ACHN (cell line): ENCODE results near the gene TM4SF4.

Experiments used
- DNase-seq: peaks from one replicate; pipeline ENCODE4 v3.0.0-alpha.2; 2015
- in situ Hi-C: cut with HindIII; loops from 2 replicates; pipeline ENCODE4 v1.10.0; 2017; ENCODE audit warnings: low sequenced_read_pairs, low pct_ligation_motif_present, low pct_unique_long_range_greater_than_20kb

TM4SF4 gene

DNA sequence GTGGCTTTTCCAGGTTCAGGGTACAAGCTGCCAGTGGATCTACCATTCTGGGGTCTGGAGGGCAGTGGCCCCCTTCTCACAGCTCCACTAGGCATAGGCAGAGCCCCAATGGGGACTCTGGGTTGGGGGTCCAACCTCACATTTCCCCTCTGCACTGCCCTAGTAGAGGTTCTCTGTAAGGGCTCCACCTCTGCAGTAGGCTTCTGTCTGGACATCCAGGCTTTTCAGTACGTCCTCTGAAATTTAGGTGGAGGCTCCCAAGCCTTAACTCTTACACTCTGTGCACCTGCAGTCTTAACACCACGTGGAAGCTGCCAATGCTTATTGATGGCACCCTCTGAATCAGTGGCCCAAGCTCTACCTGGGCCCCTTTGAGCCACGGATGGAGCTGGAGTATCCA is 22.5 kb upstream of the TM4SF4 start:
- no peak for DNase-seq
- in situ Hi-C loops, result no loop called here

DNA sequence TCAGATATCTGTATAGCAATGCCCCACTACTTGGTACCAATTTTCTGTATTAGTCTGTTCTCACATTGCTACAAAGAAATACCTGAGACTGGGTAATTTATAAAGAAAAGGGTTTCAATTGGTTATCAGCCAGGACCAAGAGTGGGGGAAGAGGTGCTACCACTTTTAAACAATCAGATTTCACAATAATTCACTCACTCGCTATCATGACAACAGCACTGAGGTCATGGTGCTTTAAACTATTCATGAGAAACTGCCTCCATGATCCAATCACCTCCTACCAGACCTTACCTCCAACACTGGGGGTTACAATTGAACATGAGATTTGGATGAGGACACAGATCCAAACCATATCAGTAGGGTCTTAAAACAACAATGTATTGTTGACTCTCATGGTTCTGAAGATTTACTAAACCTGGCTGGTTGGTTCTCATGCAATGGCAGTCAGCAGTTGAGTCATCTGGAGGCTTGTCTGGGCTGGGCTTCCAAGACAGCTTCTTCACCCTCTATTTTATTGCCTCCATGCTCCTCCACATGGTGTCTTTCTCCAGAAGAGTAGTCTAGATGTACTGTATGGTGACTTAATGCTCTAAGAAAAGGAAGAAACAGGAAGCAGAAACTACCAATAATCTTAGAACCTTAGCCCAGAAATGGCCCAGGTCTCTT is 21.2 kb upstream of the TM4SF4 start:
- DNase-seq, result no peak
- in situ Hi-C loops, result no loop called here

DNA sequence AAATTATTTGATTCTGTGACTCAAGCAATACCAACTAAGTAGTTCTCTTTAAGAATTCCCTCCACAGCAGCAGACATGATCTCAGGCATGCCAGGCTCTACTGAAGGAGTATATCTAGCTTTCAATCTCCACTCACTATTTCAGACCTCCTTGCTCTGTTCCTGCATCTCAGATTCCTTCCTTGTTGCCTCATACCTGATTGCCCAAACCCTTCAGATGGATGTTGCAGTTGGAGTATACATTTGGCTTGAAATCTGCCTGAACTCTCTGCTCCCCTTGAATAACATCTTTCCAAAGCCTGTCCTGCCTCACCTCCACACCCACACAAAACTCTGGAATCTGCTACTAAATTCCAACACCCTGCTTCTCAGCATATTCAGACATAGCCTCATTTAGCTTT is 19.8 kb upstream of the TM4SF4 start:
- in situ Hi-C loops, result no loop called here
- DNase-seq, result no peak

DNA sequence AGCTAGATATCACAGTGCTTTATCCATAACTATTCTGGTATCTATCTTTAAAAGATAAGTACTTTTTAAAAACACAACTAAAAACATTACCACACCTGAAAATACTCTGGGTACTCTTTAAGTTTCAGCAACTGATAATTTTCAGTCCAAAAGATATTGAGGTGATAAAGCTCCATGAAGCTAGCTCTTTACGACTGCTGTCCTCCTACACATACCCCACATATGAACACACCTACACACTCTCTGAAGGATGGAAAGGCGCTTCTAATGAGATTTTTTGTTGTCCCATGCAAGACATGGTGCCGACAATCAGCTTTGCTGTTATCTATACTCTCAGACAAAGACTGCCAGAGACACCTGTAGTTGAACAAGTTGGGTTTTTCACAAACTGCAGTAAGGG is 19.1 kb upstream of the TM4SF4 start:
- in situ Hi-C loops, result no loop called here
- DNase-seq, result no peak

DNA sequence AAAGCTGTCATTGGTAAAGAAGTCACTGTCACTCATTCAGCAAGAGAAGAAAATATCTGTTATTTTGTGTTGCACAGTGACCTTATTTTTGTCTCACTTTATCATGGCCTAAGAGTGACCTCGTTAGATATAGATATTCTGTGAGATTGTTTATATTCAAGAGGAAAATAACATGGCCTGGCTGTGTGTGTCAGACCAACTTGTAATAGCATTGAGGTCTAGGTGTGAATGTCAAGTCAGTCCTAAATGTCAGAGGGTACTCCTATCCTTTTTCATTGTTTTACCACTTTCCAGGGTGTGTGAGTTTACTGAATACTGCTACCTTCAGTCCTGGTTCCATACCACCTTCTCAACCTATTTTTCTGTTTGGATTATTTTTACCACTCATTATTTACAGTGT is 18.5 kb upstream of the TM4SF4 start:
- in situ Hi-C loops, result no loop called here
- no peak for DNase-seq

DNA sequence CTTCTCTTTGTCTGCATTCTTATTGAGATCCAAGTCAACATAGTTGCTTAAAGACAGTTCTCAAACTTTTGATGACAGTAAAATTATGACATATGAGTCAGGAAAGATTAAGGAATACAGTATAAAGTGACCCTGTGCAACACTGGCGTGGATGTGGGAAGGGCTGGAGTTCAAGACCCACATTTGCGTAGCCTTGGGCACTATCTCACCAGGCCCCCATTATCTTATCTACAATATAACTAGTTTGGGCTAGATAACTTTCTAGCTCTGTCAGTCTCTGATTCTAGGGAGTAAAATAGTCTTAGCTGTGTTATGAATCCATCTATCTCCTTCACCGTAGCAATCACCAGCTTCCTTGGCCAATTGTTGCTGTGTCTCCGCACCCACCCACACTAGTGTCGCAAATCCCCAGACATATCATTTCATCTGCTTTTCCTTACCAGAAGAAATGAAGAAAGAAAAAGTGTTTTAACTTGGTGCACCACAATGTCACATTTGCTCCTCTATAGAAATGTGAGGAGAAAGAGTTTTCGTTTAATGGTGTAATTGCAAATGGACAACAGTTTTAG is 14.9 kb upstream of the TM4SF4 start:
- in situ Hi-C loops, result no loop called here
- DNase-seq, result no peak

DNA sequence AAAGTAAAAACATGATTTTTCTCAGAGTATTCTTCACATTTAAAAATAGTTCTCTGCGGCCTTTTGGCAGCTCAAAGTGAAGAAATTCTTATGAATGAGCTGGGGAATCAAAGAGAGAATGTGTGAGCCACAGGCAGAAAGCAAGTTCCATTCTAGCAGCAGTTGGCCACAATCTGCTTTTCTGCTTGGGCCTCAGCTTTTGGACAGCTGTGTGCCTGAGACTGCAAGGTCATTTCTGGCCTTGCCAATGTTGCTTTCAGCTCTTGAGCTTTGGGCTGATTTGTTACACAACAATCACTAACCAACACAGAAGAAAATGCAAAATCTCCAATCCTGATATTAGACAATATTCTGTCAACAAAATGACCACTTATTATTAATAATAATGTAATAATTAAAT is 14.4 kb upstream of the TM4SF4 start:
- DNase-seq, result no peak
- in situ Hi-C loops, result no loop called here

DNA sequence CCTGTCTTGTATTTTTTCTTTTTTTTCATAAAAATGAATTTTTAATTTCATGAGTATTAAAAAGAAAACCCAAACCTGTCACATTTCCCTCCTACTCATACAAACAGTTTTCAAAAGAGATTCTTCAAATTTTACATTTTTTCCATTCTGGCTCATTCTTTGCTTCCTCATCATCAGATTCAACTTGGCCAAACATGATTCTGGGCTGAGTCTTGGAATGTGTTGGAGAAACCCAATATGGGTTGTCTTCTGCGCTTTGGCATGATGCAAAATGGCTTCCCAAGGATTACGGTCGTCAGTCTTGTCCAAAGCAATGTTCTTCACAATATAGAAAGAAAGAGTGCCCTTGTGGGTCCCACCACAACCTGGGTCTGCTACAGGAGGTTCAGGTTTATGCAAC is 12.4 kb upstream of the TM4SF4 start:
- DNase-seq, result no peak
- in situ Hi-C loops, result no loop called here

DNA sequence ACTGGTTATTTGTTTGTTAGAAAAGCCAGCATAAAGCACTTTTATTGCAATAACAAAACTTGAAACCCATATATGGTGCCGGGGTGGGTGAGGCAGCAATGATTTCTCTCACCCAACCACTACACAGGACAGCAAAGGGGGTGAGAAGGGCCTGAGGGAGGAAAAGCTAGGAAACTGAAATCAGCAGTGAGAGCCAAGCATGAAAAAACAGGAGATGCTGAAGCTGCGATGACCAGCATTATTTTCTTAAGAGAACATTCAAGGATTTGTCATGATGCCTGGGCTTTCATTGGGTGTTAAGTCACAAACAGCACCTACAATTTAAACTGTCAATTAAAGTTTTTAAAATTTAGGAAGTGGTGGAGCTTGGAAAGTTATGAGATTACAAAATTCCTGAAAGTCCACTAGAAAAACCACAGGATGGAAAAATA is 11.9 kb upstream of the TM4SF4 start:
- in situ Hi-C loops, result no loop called here

DNA sequence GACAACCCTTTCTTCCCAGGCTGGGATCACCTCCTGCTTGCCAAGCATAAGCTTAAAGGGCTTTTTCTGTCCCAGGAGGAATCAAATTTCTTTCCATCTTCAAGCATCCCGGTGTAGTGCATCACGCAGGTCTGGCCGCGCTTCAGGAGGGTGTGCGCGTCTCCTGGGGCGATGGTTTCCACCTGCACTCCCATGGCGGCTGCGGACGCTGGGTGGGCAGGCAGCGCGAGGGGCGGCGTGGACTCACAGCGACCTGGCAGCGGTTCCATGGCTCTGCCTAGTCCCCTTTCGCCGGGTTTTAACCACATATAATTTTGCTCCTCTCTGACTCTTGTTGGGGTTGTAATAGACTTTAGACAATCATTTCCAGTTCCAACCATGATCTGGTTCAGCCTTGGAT is 10.6 kb upstream of the TM4SF4 start:
- no peak for DNase-seq
- in situ Hi-C loops, result no loop called here

More for the DNA sequence above, 11.9 kb upstream of the TM4SF4 start:
- DNase-seq, result no peak

DNA sequence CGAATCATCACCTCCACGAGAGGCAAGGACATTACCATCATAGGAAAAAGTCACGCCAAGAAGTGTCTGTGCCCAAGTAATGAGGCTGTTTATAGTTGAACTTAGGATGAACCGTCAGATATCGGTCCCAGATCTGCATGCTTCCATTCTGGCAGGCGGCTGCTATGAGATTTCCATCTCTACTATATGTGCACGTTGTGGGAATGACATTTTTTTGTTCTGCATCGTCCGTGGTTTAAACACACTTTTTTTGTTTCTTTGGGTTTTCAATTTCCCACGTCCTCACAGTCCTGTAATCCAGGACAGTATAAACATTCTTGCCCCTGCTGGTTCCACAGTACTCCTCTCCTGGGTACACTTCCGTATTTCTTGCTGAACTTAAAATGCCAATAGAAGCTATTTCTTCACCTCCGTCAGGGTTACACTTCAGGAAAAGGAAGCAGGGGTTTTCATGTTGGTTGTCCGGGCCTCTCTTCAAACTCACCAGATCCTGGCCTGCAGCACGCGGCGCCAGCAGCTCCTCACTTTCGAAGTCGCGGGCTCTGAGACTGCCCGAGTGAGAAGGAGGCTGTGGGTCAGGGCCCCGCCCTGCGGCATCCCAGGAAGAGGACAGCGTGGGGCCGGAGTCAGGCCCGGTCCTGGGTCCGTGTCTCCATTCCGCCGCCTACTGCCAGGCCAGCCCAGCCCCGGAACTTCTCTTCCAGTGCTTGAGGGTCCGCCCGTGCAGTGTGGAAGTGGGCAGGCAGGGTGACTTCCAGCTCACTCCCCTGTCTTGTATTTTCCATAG is 9.8 kb upstream of the TM4SF4 start:
- in situ Hi-C loops, result no loop called here
- no peak for DNase-seq

DNA sequence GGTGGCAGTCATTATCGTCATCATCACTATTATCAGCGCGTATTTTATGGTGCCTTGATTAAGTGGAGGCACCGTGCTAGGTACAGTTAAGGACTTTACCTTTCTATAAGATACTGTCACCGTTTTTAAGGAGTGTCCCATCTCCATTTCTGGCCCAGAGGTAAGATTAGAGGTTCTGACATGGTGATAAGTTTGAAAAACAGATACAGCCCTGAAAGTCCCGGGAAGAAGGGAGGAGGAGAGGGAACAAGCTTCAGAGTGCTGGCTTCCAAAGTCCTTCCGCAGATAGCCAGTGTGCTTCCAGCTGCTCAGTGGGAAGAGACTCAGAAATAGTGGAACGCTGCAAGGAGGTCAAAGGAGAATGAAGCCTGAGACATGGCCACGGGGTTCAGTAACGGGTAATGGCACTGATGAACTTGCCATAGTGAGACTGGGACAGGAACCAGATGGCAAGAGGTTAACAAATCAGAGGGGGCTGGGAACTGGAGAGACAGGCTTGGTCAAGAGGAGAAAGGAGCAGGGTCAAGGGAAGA is 9.1 kb upstream of the TM4SF4 start:
- no peak for DNase-seq

DNA sequence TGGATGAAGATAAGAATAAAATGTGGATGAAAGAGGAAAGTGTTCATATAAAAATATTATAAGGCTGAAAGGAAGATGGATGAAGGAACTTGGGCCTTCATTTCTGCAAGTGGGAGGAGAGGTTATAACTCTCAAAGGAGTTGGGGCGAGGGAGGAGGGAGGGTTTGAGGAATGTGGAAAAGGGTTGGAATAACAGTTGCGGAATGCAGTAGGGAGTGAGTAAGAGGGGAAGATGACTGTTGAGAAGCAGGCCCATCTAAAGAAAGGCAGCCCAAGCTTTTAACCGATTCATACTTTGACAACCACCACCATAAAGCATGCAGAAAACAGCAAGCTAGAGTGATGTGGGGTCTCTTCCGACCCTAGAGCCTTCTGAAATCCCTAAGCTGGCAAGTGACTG is 8.3 kb upstream of the TM4SF4 start:
- DNase-seq, result peak; percentile 48
- in situ Hi-C loops, result no loop called here

More for the DNA sequence above, 9.1 kb upstream of the TM4SF4 start:
- in situ Hi-C loops, result no loop called here

DNA sequence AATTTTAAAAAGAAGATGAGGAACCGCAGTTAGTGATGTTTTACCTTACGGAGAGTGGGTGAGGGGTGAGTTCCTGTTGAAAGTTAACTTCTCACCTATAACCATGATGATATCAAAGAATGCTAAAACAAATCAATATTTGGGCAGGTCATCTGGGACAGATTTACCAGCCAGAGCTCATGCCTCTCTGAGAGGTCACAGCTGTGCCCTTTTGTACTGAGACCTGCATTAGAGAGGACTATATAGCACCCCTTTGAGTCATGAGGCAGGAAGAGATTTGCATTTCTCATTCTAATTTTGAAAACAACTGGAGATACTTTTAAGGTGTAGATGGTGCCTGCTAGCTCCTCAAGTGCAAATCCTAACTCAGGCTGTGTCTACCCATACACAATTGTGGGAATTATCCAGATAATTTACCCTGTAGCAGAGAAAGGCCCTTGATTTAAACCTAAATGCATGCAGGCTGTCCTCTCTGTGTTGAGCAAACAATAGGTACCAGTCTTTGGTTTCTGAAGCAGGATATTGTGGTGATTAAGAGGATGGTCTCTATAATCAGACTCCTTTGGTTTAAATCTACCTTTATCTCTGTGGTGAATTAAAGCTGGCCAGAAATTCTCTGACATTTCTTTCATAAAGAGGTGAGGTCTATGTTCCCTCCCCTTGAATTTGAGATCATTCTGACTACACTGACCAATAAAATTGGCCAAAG is 5.8 kb upstream of the TM4SF4 start:
- no peak for DNase-seq
- in situ Hi-C loops, result no loop called here

DNA sequence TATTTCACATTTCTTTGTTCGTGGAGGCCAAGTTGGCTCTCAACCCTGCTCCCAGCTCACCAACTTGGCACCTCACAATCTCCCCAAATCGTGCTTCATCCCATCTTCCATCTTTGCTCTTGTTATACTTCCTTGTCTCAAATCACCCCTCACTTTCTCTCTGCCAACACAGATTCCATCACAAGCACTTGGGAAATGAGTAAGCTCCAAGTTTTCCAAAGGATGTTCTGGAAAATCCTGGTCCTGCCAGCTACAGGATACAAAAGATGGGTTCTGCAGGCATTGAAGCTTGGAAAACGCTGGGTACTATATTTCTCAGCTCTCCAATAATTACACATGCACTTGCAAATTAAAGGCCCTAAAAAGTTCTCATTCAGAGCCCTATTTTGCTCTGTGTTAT is 4.1 kb upstream of the TM4SF4 start:
- DNase-seq, result no peak
- in situ Hi-C loops, result no loop called here

DNA sequence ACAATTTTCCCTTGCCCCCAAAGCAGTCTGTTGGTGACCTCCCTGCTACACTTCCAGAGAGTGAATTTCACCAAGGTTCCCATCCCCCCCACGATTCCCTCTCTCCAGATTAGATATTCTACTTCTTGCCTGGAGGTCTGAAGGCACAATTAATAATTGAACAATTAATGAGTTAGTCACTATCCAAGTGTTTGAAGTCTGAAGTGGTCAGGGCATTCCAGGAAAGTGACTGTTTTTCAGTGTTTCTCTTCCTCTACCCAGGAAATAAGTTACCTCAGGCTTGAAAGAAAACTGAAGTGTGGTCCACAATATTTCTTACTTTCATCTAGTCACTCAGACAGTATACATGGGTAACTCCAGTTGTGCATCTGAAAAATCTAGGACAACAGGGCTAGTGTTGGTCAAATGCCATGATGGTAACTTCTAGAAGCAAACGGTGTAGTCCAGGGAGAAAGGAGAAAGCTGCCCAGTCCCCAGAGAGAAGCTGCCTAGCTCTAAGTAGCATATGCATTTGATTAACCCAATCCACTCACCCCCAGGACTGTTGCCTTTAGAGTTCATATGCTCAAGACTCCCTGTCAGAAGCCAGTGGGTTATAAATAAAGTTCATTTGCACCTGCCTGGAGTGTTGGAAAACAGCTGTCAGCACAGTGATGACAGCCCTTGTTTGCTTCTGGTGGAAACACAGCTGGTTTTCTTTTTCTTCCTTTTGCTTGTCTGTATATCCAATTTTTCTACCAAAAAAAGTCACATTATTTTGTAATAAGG is 2.3 kb upstream of the TM4SF4 start:
- in situ Hi-C loops, result no loop called here

DNA sequence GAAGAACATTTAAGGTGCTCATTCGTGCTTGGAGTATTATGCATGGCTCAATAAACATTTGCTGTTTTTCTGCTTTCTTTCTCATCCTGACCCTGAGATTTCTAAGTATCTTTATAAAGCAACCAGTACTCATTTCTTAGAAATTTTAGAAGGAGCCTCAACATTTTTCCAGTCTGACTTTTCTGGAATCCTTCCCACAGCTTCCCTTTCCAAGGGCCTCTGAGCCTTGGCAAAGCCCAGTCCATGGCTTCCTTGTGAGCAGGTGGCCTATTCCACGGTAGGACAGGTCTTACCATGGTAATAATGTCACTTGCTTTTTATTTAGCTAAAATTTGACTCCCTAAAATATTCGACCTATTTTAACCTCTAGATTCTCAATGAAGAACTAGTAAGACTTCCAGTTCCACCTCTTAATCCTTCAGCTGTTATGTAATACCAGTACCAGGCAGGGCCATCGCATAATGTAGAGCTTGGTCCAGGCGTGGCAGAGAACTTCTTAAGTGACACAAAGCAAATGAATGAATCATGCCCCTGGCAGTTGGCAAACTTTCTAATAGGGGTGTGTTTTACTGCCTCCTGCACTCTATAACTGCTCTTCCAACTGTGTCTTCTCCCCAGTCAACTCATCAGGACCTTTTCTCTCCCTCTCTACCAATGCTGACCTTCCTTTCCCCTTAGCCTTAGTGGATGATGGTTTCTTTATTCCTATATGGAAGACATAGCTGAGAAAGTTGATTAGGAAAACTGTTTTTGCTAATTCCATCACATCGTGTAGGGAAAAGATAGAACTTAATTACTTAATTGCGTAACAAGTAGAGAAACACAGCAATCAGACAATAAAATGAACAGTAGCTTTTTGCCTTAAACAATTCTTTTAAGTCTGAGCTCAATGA is 894 bp upstream of the TM4SF4 start:
- in situ Hi-C loops, result no loop called here
- peak; percentile 94 for DNase-seq

More for the DNA sequence above, 2.3 kb upstream of the TM4SF4 start:
- peak; percentile 76 for DNase-seq
